Chondrocyte (in vitro differentiated cells): Measurements from ENCODE around the gene FUT3. TPM values are rescaled to one million over a fixed set of nuclear protein-coding genes. Genes with fewer than 3 reads are reported as not detected.

Source experiments
- DNase-seq: peaks from one replicate; pipeline ENCODE4 v3.0.0; 2021; ENCODE audit warnings: mixed read lengths, low spot score
- H3K27ac Mint-ChIP-seq: one replicate; pipeline ENCODE4 v1.8.0; 2021; ENCODE audit warnings: mild to moderate bottlenecking, moderate library complexity, mixed read lengths; ENCODE audit not compliant: unreplicated experiment
- H3K27me3 Mint-ChIP-seq: 2 replicates; pipeline ENCODE4 v1.8.0; 2021; ENCODE audit warnings: low read depth, mixed read lengths
- H3K36me3 Mint-ChIP-seq: 2 replicates; pipeline ENCODE4 v1.8.0; 2021; ENCODE audit warnings: low read depth, mixed read lengths
- H3K4me1 Mint-ChIP-seq: 2 replicates; pipeline ENCODE4 v1.8.0; 2021; ENCODE audit warnings: low read depth, mild to moderate bottlenecking, mixed read lengths
- H3K4me3 Mint-ChIP-seq: one replicate; pipeline ENCODE4 v1.8.0; 2021; ENCODE audit warnings: mild to moderate bottlenecking, moderate library complexity, mixed read lengths; ENCODE audit not compliant: unreplicated experiment
- H3K9me3 Mint-ChIP-seq: 2 replicates; pipeline ENCODE4 v1.8.0; 2021; ENCODE audit warnings: low read depth, mixed read lengths
- CTCF ChIP-seq: fragments of 200-600 bp; sonication (generic); IDR thresholded peaks from 2 replicates; pipeline ENCODE4 v1.5.0; 2021; ENCODE audit warnings: antibody characterized with exemption, mild to moderate bottlenecking, moderate library complexity
- total RNA-seq: library from RNA; stranded (reverse); gene quantifications from 3 replicates; pipeline ENCODE4 v1.2.1, GENCODE V29; 2021

Gene FUT3
- total RNA-seq, 1 donor from 2014 or later = not detected

GRCh38 chr19:5795382-5795919, 55.8 kb downstream of the FUT3 start:
- peaks cover under 1% of the 10 kb centered on the region for H3K36me3 Mint-ChIP-seq
- no peak for DNase-seq
- H3K4me1 Mint-ChIP-seq = peaks cover 4% of the 10 kb centered on the region
- H3K27me3 Mint-ChIP-seq = no peaks in the 10 kb centered on the region
- no peak for TF ChIP-seq CTCF
- H3K4me3 Mint-ChIP-seq = no peak overlapping the region
- H3K9me3 Mint-ChIP-seq = no peaks in the 10 kb centered on the region
- no peak overlapping the region for H3K27ac Mint-ChIP-seq

GRCh38 chr19:5793188-5793587, 58.1 kb downstream of the FUT3 start:
- H3K27ac Mint-ChIP-seq = no peak overlapping the region
- TF ChIP-seq CTCF = no peak
- no peak for DNase-seq
- no peaks in the 10 kb centered on the region for H3K27me3 Mint-ChIP-seq
- H3K36me3 Mint-ChIP-seq = peaks cover 7% of the 10 kb centered on the region
- H3K4me3 Mint-ChIP-seq = no peak overlapping the region
- no peaks in the 10 kb centered on the region for H3K9me3 Mint-ChIP-seq
- peaks cover 10% of the 10 kb centered on the region for H3K4me1 Mint-ChIP-seq

Other genes with a start within 250 kb of the FUT3 start
- 48.2 to 62.7 TPM (median 49.2 TPM) in 3 replicates for gene SAFB2, start 228.7 kb downstream of the FUT3 start, total RNA-seq
- gene SAFB, start 228.4 kb downstream of the FUT3 start, total RNA-seq = 56.6 to 77.1 TPM (median 58.3 TPM) in 3 replicates
- 61.0 to 66.6 TPM (median 65.3 TPM) in 3 replicates for gene MICOS13, start 170.9 kb downstream of the FUT3 start, total RNA-seq
- gene HSD11B1L, start 170.4 kb downstream of the FUT3 start, total RNA-seq = 7.2 to 9.9 TPM (median 9.9 TPM) in 3 replicates
- 537 to 578 TPM (median 548 TPM) in 3 replicates for gene RPL36, start 161.2 kb downstream of the FUT3 start, total RNA-seq
- gene LONP1, start 131.3 kb downstream of the FUT3 start, total RNA-seq = 59.1 to 116 TPM (median 116 TPM) in 3 replicates
- not detected in 3 replicates for gene CATSPERD, start 130.8 kb downstream of the FUT3 start, total RNA-seq
- gene PRR22, start 66.7 kb downstream of the FUT3 start, total RNA-seq = 1.2 to 1.4 TPM (median 1.3 TPM) in 3 replicates
- gene DUS3L, start 60.3 kb downstream of the FUT3 start, total RNA-seq = 14.8 to 19.4 TPM (median 18.4 TPM) in 3 replicates
- gene NRTN, start 46.4 kb downstream of the FUT3 start, total RNA-seq = 0.54 to 0.77 TPM in 2 of 3 replicates, not detected in the other
- gene FUT6, start 11.7 kb downstream of the FUT3 start, total RNA-seq = not detected in 3 replicates
- gene FUT5, start 19.1 kb upstream of the FUT3 start, total RNA-seq = not detected in 3 replicates
- 202 to 224 TPM (median 204 TPM) in 3 replicates for gene NDUFA11, start 52.3 kb upstream of the FUT3 start, total RNA-seq
- gene VMAC, start 53.4 kb upstream of the FUT3 start, total RNA-seq = 5.6 to 6.5 TPM (median 6.1 TPM) in 3 replicates
- gene CAPS, start 62.8 kb upstream of the FUT3 start, total RNA-seq = 7.2 to 11.9 TPM (median 10.5 TPM) in 3 replicates
- 53.5 to 65.5 TPM (median 57.7 TPM) in 3 replicates for gene RANBP3, start 126.7 kb upstream of the FUT3 start, total RNA-seq